NCI-H2107 (cell line): Measurements from ENCODE around the gene SLC26A11.
"Not testable (repeated sequence)": the region's sequence is repeated elsewhere in the genome, so short reads cannot be mapped to it uniquely, and the experiment has no call there.

ENCODE experiments used
- DNase-seq: peaks from one replicate; lab custom pipeline; 2025; lab: John Stamatoyannopoulos, UW

The SLC26A11 gene

DNA sequence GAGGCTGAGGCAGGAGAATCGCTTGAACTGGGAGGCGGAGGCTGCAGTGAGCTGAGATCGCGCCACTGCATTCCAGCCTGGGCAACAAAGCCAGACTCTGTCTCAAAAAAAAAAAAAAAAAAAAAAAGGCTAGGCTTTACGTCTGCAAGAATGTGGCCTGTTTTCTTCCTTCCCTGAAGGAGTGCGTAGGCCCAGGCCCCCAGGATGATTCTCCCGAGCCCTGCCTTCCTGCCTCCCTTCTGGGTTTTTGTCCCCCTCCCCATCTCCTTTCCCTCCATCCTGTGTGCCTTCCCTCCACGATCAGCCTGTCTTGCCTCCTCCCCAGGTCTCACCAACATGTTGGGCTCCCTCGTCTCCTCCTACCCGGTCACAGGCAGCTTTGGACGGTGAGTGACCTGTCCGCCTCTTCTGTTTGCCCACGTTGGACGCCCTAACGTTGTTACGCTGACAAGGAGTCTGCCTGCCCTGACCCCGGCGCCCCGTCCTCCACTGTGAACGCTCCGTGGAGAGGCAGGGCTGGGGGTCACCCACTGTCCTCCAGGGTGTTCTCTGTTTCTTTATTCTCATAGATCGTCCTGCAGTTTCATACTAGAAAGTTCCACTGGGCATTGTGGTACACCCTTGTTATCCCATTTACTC, 24.8 kb downstream of the SLC26A11 start:
- DNase-seq = no peak

DNA sequence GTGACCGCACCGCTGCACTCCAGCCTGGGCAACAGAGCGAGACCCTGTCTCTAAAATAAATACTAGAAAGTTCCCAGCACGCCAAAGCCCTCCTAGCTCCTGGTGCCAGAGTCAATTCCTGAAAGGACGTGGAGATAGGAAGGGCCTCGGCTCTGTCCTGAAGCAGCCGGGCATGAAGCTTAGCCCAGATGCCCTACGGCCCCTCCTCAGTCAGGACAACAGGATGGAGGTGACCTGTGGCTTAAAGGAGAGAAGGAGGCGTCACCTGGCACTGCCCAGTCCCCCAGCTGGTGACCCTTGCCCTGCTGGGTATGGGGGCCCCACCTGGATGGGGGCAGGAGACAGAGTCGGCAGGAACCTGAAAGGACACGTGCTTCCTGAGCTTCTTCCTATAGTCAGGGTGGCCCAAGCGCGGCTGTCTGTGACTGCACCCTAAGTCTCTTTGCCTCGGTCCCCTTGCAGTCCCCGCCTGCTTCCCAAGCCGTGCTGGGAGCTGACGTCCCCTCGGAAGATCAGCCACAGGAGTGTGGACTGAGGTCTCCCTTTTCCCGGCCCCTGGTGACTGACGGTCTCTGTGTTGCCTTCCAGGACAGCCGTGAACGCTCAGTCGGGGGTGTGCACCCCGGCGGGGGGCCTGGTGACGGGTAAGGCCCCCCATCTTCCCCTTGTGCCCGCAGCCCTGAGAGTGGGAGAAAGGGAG, 25.5 kb downstream of the SLC26A11 start:
- DNase-seq = no peak

DNA sequence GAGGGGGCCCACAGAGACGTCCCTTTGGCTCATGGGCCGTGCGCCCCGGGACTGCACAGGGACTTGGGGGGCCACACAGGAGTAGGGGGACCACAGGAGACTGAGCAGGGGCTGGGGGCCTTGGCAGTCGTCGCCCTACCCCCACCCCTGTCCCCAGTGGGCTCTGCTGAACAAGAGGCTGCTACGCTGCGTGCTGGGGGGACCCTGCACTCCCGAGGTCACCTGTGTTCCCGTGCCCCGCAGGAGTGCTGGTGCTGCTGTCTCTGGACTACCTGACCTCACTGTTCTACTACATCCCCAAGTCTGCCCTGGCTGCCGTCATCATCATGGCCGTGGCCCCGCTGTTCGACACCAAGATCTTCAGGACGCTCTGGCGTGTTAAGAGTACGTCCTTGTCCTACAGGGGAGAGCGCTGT, 26.0 kb downstream of the SLC26A11 start:
- no peak for DNase-seq

DNA sequence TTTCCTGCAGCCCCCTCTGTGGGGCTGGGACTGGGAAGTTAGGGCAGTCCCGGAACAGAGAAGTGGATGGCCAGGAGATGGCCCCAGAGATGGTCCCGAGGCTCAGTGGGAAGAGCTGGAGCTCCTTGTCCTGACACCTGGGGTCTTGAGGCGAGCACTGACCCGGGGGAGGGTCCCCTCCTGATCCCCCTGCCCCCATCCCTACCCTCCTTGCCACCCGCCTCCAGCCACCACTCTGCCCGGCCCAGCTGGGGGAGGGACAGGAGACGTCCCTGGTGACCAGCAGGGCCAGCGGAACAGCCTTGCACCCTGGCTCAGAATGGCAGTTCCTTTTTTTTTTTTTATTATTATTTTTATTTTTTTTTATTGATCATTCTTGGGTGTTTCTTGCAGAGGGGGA, 26.5 kb downstream of the SLC26A11 start:
- no peak for DNase-seq

DNA sequence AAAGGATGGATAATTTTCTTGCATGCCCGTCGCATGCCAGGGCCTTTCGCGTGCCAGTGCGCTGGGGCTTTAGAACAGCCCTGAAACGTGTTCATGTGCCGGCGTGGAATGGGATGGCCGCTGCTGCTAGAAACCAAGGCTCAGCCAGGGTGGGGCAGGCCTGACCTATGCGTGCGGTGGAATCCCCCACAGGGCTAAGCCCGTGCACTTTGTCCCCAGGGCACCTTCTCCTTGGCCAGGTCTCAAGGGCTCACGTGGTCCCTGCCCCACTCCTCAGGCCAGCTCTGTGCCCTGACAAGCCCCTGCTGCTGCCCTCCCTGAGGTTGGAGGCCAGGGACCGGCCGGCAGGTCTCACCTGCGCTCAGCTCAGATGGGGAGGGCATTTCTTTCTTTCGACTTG, 27.3 kb downstream of the SLC26A11 start:
- DNase-seq = no peak

DNA sequence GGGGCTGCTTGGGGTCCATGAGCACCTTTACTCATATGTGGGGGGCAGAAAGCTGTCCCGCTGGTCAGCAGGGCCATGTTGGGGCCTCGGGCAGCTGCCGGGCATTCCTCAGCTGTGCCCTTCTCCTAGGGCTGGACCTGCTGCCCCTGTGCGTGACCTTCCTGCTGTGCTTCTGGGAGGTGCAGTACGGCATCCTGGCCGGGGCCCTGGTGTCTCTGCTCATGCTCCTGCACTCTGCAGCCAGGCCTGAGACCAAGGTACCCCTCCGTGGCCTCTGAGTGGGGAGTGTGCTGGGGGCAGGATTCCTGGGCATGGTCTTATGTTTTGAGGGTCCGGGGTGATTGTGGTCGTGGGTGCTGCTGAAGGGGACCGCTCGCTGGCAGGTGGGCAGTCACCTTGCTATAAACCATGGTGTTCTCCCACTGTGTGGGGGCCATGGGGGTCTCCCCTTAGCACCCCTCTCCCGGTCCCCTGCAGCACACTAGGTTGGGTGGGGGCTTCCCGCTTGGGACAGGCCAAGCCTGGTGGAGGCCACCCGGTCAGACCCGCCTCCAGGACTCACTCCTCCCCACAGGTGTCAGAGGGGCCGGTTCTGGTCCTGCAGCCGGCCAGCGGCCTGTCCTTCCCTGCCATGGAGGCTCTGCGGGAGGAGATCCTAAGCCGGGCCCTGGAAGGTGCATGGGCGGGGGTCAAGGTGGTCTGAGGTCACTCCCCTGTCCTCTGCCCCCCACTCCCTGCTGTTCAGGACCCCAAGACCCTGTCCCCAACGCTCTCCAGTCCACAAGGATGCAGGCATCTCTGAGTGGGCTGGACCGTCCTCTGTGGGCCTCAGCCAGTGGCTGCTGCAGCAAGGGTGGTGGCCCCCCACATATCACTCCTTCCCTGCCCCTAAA, 28.0 kb downstream of the SLC26A11 start:
- no peak for DNase-seq

DNA sequence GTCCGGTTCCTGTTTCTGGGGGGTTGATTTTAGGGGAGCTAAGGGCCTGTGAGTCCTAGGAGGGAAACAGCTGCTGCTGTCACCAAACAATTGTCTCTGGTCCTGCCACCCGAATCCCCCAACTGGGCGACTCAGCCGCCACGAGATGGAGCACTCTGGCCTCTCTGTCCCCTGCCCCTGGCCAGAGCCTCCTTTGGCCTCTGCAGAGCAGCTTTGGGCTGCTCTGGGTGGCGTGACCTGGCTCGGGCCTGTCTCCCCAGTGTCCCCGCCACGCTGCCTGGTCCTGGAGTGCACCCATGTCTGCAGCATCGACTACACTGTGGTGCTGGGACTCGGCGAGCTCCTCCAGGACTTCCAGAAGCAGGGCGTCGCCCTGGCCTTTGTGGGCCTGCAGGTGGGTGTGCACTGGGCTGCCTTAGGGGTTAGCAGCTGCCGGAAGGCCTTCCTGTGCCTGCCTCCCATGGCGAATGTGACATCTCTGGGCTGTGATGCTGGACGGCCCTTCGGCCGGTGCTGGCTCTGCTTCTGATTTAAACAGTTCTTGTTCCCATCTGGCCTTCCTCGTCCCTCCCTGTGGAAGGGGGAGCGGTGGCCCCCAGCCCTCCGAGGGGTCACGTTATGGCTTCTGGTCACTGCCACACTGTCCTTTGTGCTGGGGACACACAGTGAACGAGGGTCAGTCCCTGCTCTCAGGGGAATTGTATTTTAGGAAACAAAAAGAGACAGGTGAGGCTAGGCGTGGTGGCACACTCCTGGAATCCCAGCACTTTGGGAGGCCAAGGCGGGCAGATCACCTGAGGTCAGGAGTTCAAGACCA, 28.9 kb downstream of the SLC26A11 start:
- no peak for DNase-seq

DNA sequence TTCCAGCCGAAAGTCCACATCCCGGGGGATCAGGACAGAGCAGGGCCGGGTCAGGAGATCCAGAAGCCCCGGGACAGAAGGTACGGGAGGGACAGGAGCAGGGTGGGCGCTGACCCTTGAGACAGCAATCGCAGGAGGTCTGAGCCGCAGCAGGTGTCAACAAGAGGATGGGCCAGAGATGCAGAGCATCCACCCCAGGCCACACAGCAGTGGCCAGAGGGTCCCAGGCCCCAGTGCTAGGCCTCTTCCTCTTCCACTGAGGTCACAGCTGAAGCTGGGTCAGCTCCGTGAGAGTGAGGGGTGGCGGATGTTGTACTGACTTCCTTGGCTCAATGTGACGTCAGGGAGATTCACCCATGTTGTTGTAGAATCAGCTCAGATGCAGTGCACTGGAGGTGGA, 31.7 kb downstream of the SLC26A11 start:
- DNase-seq = no peak

DNA sequence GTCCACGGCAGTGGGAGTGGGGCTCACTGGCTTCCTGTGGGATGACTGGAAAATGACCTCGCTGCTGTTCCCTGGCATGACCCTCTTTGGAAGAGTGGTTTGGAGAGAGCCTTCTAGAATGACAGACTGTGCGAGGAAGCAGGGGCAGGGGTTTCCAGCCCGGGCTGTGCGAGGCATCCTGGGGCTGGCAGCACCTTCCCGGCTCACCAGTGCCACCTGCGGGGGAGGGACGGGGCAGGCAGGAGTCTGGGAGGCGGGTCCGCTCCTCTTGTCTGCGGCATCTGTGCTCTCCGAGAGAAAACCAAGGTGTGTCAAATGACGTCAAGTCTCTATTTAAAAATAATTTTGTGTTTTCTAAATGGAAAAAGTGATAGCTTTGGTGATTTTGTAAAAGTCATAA, 32.6 kb downstream of the SLC26A11 start:
- DNase-seq = peak; percentile 38

DNA sequence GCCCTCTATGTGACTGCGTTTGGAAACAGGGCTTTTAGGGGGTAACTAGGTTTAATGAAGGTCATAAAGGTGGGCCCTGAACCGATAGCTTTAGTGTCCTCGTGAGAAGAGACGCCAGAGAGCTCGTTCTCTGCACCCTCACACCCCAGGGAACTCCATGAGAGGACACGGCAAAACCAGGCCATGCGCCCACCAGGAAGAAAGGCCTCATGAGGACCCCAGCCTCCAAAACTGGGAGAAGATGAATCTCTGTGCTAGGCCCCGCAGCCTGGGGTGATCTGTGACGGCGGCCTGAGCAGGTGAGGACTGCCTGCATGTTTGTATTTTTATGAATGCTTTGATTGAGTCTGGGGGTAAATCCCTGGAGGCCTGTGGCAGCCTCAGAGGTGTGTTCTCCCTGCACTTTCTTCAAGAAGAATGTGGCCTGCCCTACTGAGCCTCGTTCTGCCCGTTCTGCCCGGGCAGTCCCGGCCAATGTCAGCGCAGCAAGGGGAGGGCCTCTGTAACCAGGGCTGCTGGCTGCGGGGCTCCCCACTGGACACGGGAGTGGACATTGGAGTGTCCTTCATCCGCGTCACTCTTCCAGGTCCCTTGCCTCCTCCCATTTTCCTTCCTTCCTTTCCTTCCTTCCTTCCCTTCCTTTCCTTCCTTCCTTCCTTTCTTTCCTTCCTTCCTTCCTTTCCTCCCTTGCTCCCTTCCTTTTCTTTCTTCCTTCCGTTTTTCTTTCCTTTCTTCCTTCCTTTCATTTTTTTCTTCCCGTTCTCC, 33.6 kb downstream of the SLC26A11 start:
- DNase-seq = no peak

DNA sequence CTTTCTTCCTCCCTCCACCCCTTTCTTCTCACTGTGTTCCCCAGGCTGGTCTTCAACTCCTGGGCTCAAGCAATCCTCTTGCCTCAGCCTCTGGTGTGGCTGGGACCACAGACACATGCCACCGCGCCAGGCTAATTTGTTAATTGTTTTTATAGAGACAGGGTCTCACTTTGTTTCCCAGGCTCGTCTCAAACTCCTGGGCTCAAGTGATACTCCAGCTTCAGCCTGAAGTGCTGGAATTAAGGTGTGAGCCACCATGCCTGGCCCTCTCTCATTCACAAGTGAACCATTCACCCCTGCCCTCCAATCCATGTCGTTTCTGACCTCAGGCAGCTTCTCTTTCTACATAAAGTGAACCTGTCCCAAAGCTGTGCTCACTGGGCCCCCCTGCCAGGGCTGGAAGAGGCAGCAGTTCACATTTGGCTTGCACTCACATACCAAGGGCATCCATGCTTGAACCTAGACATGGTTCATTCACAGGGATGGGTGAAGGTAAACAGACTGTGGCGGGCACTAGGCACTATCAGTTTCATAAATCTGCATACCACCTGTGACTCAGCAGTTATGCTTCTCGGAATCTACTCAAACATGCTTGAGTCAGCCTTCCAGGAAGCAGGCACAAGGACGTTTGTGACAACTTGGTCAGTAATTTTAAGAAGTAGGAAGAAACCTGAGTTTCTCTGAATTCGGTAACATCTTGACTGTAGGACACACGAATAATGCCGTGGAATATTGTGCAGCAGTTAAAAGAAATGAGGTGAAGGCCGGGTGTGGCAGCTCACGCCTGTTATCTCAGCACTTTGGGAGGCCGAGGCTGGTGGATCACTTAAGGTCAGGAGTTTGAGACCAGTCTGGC, 34.4 kb downstream of the SLC26A11 start:
- no peak for DNase-seq

DNA sequence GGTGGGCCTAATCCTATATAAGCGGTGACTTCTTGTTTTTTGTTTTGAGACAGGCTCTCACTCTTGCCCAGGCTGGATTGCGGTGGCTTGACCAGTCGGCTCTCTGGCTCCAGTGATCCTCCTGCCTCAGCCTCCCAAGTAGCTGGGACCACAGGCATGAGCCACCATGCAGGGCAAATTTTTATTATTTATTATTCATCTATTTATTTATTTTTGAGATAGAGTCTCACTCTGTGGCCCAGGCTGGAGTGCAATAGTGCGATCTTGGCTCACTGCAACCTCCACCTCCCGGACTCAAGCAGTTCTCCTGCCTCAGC, 35.8 kb downstream of the SLC26A11 start:
- DNase-seq = no peak

DNA sequence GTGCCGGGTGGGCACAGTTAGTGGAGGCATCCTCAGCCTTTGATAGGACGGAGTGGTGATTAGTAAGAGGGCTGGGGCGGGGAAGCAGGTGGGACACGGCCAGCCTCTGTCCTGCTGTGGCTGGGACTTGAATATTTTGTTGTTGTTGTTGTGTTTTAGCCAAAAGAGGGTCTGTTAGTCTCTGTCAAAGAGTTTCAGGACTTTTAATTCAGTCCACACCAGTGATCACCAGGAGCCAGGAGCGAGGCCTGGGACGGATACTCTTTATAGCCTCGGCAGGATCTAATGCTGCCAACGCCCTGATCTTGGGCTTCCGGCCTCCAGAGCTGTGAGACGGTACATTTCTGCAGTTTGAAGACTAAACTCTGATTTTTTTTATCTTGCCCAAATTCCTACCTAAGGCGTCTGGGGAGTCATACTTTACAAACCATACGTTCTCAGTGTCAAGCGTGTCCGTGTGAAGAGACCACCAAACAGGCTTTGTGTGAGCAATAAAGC, 37.5 kb downstream of the SLC26A11 start:
- no peak for DNase-seq

DNA sequence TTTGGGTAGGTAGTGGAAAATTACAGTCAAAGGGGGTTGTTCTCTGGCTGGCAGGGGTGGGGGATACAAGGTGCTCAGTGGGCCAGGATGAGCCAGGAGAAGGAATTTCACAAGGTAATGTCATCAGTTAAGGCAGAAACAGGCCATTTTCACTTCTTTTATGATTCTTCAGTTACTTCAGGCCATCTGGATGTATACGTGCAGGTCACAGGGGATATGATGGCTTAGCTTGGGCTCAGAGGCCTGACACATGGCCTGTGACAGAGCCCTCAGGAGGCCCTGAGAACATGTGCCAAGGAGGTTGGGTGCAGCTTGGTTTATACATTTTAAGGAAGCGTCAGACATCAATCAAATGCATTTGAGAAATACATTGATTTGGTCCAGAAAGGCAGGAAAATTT, 38.1 kb downstream of the SLC26A11 start:
- DNase-seq = not testable (repeated sequence)

DNA sequence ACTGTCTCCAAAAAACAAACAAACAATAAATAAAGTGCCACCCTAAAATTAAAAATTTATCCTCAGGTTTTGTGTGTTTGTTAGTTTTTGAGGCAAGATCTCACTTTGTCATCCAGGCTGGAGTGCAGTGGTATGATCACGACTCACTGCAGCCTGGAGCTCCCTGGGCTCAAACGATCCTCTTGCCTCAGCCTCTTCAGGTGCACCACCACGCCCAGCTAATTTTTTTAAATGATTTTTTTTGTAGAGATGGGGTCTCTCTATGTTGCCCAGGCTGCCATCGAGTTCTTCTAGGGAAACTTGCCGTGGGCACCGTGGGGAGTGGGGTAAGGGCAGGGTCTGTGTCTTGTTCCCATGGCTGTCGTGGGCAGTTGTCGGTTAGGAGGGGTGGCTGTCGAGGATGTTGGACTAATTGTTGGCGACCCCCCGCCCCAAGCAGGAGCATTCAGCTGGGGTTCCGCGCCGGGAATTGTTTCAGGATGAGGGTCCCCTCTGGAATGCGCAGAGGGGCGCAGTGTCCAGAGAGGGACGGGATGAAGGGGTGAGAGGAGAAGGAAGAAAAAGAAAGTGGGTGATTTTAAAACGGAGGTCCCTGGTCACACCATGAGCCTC, 39.3 kb downstream of the SLC26A11 start:
- no peak for DNase-seq

DNA sequence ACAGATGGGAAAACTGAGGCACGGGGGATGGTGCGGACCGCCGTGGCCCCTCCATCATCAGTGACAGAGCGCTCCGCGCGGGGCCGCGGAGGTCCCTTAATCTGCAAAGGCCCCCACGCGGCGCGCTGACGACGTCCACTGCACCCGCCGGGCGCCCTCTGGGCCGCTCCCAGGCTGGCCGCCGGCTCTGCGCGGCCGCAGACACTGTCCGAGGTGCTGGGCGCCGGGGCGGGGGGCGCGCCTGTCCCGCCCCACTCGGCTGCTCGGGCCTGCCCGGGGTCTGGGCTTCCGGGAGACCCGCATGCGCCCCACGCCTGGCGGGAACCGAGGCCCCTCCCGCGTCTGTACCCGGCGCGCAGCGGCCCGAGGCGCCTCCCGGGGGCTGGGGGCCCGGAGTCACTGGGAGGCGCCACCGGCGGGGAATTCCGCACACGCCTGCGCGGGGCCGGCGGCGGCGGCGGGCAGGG, 39.9 kb downstream of the SLC26A11 start:
- no peak for DNase-seq

DNA sequence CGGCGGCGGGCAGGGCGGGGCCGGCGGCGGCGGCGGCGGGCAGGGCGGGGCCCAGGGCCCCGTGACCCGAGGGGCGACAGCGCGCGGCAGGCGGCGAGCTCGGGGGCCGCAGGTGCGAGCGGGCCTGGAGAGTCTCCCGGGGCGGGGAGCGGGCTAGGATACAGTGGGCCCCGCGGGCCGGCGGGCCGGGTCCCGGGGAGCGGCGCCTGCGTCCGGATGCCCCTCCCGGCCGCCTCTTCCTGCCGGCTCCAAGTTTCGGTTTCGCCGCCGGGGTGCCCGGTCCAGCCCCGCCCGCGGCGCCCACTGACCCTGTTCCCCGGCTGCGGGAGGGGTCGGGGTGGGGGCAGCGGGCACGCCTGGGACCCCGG, 40.5 kb downstream of the SLC26A11 start, which contains the start of gene RNF213:
Gene RNF213, plus strand, starts transcription at position 62 of the 368 bp plus-strand sequence. CDS start 2,830 bp downstream, outside the sequence.
- DNase-seq = no peak

DNA sequence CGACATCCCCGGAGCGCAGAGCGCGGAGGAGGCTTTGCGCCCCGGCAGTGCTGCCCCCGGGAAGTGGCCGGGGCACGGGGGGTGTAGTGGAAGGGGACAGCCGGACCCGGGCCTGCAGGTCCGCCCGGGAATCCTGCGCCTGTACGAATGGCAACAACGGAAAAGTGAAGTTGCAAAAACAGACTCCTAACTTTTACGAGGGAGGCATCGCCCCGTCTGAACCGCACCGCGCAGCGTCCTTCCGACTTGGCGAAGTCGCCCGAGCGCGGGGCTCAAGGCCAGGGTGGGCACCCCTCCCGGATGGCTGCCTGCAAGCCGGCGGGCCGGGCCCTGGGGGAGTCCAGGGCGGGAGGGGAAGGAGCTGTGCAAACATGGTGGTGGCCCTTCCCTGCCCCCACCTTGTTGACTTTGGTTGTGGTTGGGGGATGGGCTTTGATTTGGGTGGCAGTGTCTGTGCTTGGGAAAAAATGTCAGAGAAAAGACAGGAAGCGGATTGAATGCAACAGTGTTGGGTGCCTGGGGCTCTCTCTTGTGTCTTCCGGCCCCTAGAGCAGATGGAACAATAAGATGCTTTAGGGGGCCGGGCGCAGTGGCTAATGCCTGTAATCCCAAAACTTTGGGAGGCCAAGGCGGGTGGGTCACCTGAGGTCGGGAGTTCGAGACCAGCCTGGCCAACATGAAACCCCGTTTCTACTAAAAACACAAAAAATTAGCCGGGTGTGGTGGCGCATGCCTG, 41.1 kb downstream of the SLC26A11 start:
- no peak for DNase-seq

DNA sequence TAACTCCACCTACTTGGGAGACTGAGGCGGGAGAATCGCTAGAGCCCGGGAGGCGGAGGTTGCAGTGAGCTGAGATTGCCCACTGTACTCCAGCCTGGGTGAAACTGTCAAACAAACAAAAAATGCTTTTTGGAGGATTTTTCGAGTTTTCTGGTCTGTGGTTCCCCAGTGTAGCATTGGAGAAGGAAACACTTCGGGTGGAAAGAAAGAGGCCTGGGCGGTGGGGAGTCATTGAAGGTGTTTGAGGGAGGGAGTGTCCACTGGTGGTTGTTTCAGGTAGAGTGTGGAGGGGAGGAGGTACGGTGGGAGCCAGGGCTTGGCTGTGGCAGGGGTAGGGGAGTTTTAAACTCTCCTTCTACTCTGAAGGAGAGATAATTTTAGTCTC, 41.7 kb downstream of the SLC26A11 start:
- DNase-seq = no peak
